ENCODE data around the gene CSPG5.
A peak's percentile ranks its signal among the peaks of the same experiment; 100 is the strongest.

CSPG5 gene

DNA sequence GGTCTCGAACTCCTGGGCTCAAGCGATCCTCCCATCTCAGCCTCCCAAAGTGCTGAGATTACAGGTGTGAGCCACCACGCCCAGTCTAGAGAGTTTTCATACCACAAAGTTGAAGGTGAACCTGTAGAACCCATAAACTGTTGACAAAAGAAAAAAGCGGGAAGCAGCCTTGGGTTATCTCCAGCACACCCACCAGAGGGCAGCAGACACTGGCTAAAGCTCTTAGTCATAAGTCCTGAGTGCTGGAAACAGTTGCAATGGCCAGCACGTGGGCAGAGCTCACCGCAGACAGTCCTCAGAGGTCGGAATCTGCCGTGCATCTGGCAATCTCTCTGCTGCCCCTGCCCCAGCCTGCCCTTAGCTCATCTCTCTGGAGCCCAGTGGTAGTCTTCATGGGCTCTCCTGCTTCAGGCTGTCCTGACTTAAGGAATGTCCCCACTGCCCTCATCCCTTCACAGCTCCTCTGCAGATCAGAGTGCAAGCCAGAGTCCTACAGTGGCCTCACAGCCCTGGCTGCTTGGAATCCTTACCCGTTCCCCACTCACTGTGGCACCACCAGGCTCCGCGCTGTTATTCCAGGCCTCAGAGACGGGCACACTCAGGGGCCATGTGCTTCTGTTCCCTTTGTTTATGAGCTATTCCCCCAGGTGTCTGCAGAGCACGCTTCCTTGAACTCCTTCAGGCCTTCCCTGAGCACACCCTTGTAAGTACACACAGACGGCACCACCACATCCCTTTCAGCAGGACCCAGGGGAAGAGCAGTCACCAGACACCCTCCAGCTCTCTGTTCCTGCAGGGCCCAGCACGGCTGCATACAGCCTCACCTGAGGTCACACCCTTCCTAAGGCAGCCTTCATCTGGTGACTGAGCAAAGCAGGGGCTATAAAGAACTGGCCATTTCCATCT lies 56.3 kb downstream of the CSPG5 start (continued):
- no peak for TF ChIP-seq ZNF510 (tag by site-specific recombination; IDR thresholded peaks at IDR 0.05; ENCODE audit: insufficient replicate concordance)

DNA sequence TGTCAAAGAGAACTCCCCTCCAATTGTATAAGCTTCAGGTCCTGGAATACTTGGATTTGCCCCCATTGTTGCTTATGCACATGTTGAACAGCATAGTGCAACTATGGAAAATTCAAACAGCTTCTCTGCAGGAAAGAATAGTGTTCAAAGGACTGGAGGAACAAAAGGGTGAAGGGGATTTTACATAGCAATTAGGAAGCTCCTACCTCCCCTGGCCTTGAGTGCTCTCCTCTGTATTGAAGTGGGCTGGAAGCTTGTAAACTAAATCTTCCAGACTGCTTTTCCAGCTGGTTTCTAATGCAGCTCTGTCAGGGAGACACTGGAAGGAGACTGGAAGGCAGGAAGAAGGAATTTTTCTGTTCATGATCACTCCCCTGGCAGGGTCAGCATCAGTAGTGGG lies 57.9 kb downstream of the CSPG5 start:
- no peak overlapping the region for H3K4me3 ChIP-seq (ENCODE audit: low read depth, low read length)
- ChIA-PET CTCF (interaction anchor here (0.5 to 2.8 kb wide), 9 partner anchors 25 to 640 kb away, joined by 3 to 27 read pairs (median 3); no protein-coding TSS in a partner anchor), POLR2A (no interaction called here)
- no peaks in the 10 kb centered on the region for H3K36me3 ChIP-seq (ENCODE audit: control insufficient read depth in 2 of 2, insufficient read depth in 1 of 2, low read length in 2 of 2)
- no peaks in the 10 kb centered on the region for H3K4me1 ChIP-seq (ENCODE audit: control insufficient read depth, insufficient read depth, low read length)
- H3K27ac ChIP-seq (ENCODE audit: extremely low read depth, low read depth, low read length) = no peak overlapping the region
- H3K9me3 ChIP-seq (ENCODE audit: control insufficient read depth, insufficient read depth, low read depth, low read length) = no peaks in the 10 kb centered on the region
- TF ChIP-seq, protein P1, sequence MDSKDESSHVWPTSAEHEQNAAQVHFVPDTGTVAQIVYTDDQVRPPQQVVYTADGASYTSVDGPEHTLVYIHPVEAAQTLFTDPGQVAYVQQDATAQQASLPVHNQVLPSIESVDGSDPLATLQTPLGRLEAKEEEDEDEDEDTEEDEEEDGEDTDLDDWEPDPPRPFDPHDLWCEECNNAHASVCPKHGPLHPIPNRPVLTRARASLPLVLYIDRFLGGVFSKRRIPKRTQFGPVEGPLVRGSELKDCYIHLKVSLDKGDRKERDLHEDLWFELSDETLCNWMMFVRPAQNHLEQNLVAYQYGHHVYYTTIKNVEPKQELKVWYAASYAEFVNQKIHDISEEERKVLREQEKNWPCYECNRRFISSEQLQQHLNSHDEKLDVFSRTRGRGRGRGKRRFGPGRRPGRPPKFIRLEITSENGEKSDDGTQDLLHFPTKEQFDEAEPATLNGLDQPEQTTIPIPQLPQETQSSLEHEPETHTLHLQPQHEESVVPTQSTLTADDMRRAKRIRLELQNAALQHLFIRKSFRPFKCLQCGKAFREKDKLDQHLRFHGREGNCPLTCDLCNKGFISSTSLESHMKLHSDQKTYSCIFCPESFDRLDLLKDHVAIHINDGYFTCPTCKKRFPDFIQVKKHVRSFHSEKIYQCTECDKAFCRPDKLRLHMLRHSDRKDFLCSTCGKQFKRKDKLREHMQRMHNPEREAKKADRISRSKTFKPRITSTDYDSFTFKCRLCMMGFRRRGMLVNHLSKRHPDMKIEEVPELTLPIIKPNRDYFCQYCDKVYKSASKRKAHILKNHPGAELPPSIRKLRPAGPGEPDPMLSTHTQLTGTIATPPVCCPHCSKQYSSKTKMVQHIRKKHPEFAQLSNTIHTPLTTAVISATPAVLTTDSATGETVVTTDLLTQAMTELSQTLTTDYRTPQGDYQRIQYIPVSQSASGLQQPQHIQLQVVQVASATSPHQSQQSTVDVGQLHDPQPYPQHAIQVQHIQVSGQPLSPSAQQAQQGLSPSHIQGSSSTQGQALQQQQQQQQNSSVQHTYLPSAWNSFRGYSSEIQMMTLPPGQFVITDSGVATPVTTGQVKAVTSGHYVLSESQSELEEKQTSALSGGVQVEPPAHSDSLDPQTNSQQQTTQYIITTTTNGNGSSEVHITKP (tag by site-specific recombination; IDR thresholded peaks at IDR 0.05) = 0 out of 2 replicates have a peak, but pooled peaks have one; percentile 1
- TF ChIP-seq ZNF335 (tag by site-specific recombination; conservative IDR thresholded peaks at IDR 0.05) (no peak), ZNF311 (tag by site-specific recombination; IDR thresholded peaks at IDR 0.05; ENCODE audit: borderline replicate concordance) (no peak), RBAK (tag by site-specific recombination; IDR thresholded peaks at IDR 0.05) (no peak)

- no peak overlapping the region for H3K27ac ChIP-seq (ENCODE audit: extremely low read depth, low read depth, low read length)
- H3K4me1 ChIP-seq (ENCODE audit: control insufficient read depth, insufficient read depth, low read length) = no peaks in the 10 kb centered on the region
- TF ChIP-seq, protein P2, sequence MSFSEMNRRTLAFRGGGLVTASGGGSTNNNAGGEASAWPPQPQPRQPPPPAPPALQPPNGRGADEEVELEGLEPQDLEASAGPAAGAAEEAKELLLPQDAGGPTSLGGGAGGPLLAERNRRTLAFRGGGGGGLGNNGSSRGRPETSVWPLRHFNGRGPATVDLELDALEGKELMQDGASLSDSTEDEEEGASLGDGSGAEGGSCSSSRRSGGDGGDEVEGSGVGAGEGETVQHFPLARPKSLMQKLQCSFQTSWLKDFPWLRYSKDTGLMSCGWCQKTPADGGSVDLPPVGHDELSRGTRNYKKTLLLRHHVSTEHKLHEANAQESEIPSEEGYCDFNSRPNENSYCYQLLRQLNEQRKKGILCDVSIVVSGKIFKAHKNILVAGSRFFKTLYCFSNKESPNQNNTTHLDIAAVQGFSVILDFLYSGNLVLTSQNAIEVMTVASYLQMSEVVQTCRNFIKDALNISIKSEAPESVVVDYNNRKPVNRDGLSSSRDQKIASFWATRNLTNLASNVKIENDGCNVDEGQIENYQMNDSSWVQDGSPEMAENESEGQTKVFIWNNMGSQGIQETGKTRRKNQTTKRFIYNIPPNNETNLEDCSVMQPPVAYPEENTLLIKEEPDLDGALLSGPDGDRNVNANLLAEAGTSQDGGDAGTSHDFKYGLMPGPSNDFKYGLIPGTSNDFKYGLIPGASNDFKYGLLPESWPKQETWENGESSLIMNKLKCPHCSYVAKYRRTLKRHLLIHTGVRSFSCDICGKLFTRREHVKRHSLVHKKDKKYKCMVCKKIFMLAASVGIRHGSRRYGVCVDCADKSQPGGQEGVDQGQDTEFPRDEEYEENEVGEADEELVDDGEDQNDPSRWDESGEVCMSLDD (tag by site-specific recombination; IDR thresholded peaks at IDR 0.05) = no peak
- TF ChIP-seq ZNF280C (tag by site-specific recombination; IDR thresholded peaks at IDR 0.05) (no peak), ZBTB17 (tag by site-specific recombination; IDR thresholded peaks at IDR 0.05) (no peak), ZNF202 (tag by site-specific recombination; IDR thresholded peaks at IDR 0.05; ENCODE audit: borderline replicate concordance) (no peak), ZNF560 (tag by site-specific recombination; IDR thresholded peaks at IDR 0.05; ENCODE audit: borderline replicate concordance) (no peak), ZNF311 (tag by site-specific recombination; IDR thresholded peaks at IDR 0.05; ENCODE audit: borderline replicate concordance) (no peak), ZNF416 (tag by site-specific recombination; IDR thresholded peaks at IDR 0.05) (no peak), GLI4 (tag by site-specific recombination; IDR thresholded peaks at IDR 0.05) (no peak), KLF10 (tag by site-specific recombination; IDR thresholded peaks at IDR 0.05) (no peak), KLF8 (tag by site-specific recombination; IDR thresholded peaks at IDR 0.05) (no peak), ZNF792 (tag by site-specific recombination; IDR thresholded peaks at IDR 0.05) (no peak), ZNF670 (tag by site-specific recombination; IDR thresholded peaks at IDR 0.05; ENCODE audit: low read depth) (no peak), GLIS1 (tag by site-specific recombination; IDR thresholded peaks at IDR 0.05) (no peak), ZNF239 (tag by site-specific recombination; IDR thresholded peaks at IDR 0.05) (no peak), KLF7 (tag by site-specific recombination; IDR thresholded peaks at IDR 0.05; ENCODE audit: borderline replicate concordance) (no peak), ZNF292 (tag by site-specific recombination; IDR thresholded peaks at IDR 0.05; ENCODE audit: borderline replicate concordance, low read depth) (no peak)
- TF ChIP-seq, protein P3, sequence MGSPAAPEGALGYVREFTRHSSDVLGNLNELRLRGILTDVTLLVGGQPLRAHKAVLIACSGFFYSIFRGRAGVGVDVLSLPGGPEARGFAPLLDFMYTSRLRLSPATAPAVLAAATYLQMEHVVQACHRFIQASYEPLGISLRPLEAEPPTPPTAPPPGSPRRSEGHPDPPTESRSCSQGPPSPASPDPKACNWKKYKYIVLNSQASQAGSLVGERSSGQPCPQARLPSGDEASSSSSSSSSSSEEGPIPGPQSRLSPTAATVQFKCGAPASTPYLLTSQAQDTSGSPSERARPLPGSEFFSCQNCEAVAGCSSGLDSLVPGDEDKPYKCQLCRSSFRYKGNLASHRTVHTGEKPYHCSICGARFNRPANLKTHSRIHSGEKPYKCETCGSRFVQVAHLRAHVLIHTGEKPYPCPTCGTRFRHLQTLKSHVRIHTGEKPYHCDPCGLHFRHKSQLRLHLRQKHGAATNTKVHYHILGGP (tag by site-specific recombination; IDR thresholded peaks at IDR 0.05) = no peak
- ChIA-PET POLR2A (interaction anchor here (0.6 kb wide), 1 partner anchor 642 kb away, joined by 3 read pairs; no protein-coding TSS in a partner anchor), CTCF (interaction anchor here (0.6 kb wide), 1 partner anchor 640 kb away, joined by 3 read pairs; no protein-coding TSS in a partner anchor)
- no peaks in the 10 kb centered on the region for H3K9me3 ChIP-seq (ENCODE audit: control insufficient read depth, insufficient read depth, low read depth, low read length)
- H3K4me3 ChIP-seq (ENCODE audit: low read depth, low read length) = no peak overlapping the region
- H3K36me3 ChIP-seq (ENCODE audit: control insufficient read depth in 2 of 2, insufficient read depth in 1 of 2, low read length in 2 of 2) = no peaks in the 10 kb centered on the region
These were observed 60.7 kb downstream of the CSPG5 start for GRCh38 chr3:47517937-47518336.
